ENCODE measurements around the gene TWIST2.

Gene TWIST2

DNA sequence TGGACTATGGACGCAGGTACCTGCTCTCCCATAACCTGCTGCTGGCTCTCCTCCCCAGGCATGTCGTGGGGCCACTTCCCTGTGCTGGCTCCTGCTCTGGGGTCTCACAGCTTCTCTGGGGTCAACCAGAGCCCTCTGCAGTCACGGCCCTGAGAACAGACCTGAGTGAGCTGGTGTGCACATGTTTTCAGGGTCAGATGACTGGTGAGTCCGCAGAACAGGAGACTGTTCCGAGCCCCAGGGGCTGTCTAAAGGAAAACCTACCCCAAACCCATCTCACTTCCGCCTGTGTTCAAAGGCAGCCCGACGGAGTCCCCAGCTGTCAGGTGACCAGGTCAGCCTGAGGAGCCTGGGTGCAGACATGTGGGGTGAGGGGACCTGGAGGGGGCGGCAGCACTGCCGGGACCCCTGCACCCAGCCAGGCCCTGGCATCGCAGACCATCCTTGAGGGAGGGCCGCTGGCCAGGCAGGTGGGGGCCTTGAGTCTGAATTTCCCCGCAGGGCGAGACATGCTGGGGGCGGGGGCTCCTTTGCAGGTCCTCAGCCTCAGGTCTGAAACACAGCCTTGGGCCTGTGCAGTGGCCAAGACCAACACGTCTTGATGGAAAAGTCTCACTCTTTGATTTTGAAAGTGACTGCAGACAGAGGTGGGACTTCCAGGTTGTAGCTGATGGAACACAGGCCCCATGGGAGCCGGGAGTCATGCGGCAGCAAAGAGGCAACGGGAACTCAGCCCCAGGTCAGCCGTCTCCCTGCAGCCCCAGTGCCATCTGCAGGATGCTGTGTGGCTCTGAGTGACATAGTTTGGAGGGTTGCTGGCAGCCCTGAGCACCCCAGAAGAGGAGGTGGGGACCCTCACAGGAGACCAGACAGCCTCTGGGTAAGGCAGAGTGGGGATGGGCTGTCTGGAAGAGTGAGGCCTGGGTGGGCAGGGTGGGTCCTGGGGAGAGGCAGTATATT is 65.3 kb downstream of the TWIST2 start:
- H3K36me3 ChIP-seq (replicated peaks; ENCODE audit: insufficient read depth, low read length) = no peaks in the 10 kb centered on the region
- H3K4me3 ChIP-seq (ENCODE audit: low read length) = no peak overlapping the region
- no peaks in the 10 kb centered on the region for H3K79me2 ChIP-seq (ENCODE audit: low read length)
- H3K9me3 ChIP-seq (replicated peaks; ENCODE audit: insufficient read depth, low read length) = no peaks in the 10 kb centered on the region
- no peaks in the 10 kb centered on the region for H3K9me2 ChIP-seq (replicated peaks; ENCODE audit: insufficient read depth, low read length)
- H3K27me3 ChIP-seq (replicated peaks; ENCODE audit: insufficient read depth, low read length) = peaks cover 30% of the 10 kb centered on the region
- no peak overlapping the region for H3K9ac ChIP-seq (ENCODE audit: low read length)
- no peaks in the 10 kb centered on the region for H4K20me1 ChIP-seq (ENCODE audit: insufficient read depth, low read length)
- H3K4me1 ChIP-seq (ENCODE audit: low read length) = no peaks in the 10 kb centered on the region
- DNase-seq = no peak
- H3K4me2 ChIP-seq (ENCODE audit: low read depth, low read length) = no peak overlapping the region
- TF ChIP-seq EZH2phosphoT487 (IDR thresholded peaks at IDR 0.05; ENCODE audit: low read length) = no peak
- TF ChIP-seq, protein P1, sequence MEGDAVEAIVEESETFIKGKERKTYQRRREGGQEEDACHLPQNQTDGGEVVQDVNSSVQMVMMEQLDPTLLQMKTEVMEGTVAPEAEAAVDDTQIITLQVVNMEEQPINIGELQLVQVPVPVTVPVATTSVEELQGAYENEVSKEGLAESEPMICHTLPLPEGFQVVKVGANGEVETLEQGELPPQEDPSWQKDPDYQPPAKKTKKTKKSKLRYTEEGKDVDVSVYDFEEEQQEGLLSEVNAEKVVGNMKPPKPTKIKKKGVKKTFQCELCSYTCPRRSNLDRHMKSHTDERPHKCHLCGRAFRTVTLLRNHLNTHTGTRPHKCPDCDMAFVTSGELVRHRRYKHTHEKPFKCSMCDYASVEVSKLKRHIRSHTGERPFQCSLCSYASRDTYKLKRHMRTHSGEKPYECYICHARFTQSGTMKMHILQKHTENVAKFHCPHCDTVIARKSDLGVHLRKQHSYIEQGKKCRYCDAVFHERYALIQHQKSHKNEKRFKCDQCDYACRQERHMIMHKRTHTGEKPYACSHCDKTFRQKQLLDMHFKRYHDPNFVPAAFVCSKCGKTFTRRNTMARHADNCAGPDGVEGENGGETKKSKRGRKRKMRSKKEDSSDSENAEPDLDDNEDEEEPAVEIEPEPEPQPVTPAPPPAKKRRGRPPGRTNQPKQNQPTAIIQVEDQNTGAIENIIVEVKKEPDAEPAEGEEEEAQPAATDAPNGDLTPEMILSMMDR (IDR thresholded peaks at IDR 0.05; ENCODE audit: low read length) = no peak
- TF ChIP-seq EZH2 (optimal IDR thresholded peaks at IDR 0.05; ENCODE audit: low read depth, low read length) = no peak
- no peak overlapping the region for H2AFZ ChIP-seq (ENCODE audit: low read length)
- no peak overlapping the region for H3K27ac ChIP-seq (ENCODE audit: low read length)
- H3F3A ChIP-seq (ENCODE audit: insufficient read depth, low read length) = no peaks in the 10 kb centered on the region

DNA sequence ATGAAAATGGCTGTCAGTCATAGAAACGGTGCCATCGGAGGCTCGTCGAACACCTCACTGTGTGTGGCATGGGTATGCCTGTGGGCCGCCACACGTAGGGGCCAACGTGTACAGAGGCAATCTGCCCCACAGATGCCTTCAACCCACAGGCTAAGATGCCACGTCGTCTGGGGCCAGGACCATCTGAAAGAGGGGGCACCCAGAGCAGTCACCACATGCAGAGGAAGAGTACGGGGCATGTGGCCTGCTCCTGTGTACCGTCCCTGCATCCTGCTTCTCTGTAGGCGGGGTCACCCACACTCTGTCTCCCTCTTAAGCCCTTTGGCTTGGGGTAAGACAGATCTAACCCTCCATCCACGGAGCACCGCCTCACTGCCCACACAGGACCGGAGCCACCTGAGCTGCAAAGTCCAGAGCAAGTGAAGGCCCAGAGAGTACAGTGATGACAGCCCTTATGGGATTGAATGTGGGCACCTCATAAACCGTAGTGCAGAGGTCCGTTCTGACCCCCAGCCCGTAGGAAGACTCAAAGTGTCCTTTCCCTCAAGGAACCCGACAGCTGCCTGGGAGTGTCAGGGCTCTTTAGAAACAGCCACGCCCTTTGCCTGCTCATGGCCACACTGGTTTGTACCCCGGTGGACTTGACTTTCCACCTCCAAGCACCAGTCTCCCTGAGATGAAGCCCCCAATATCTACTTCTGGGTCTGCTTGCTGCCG is 66.2 kb downstream of the TWIST2 start:
- Histone ChIP-seq H3K27me3 (replicated peaks; ENCODE audit: insufficient read depth, low read length) (peaks cover 32% of the 10 kb centered on the region), H3K9me3 (replicated peaks; ENCODE audit: insufficient read depth, low read length) (no peaks in the 10 kb centered on the region), H3F3A (ENCODE audit: insufficient read depth, low read length) (no peaks in the 10 kb centered on the region), H2AFZ (ENCODE audit: low read length) (no peak overlapping the region), H3K9ac (ENCODE audit: low read length) (no peak overlapping the region), H3K4me1 (ENCODE audit: low read length) (no peaks in the 10 kb centered on the region), H3K4me2 (ENCODE audit: low read depth, low read length) (no peak overlapping the region), H3K4me3 (ENCODE audit: low read length) (no peak overlapping the region), H3K36me3 (replicated peaks; ENCODE audit: insufficient read depth, low read length) (no peaks in the 10 kb centered on the region), H3K79me2 (ENCODE audit: low read length) (no peaks in the 10 kb centered on the region), H3K27ac (ENCODE audit: low read length) (no peak overlapping the region), H4K20me1 (ENCODE audit: insufficient read depth, low read length) (no peaks in the 10 kb centered on the region), H3K9me2 (replicated peaks; ENCODE audit: insufficient read depth, low read length) (no peaks in the 10 kb centered on the region)
- TF ChIP-seq EZH2phosphoT487 (IDR thresholded peaks at IDR 0.05; ENCODE audit: low read length) = no peak
- no peak for TF ChIP-seq EZH2 (optimal IDR thresholded peaks at IDR 0.05; ENCODE audit: low read depth, low read length)
- TF ChIP-seq, protein P1 (IDR thresholded peaks at IDR 0.05; ENCODE audit: low read length) = no peak
- no peak for DNase-seq

DNA sequence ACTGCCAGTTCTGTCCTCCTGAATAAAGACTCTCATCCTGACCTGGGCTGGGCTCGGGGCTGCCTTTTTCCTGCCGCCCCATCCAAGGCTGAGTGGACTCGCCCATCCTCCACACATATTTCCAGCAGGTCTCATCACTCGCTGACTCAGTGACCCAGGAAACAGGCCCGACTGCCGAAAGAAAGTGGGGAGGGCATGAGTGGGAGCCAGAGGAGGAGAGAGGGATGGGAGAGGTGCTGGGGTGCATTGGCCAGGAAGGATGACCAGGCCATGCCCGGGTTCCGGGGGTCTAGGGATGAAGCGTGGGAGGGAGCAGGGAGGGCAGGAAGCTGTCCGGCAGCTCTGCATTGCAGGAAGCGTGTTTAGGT is 66.7 kb downstream of the TWIST2 start:
- Histone ChIP-seq H3K4me1 (ENCODE audit: low read length) (no peaks in the 10 kb centered on the region), H3K9me2 (replicated peaks; ENCODE audit: insufficient read depth, low read length) (no peaks in the 10 kb centered on the region), H3K9me3 (replicated peaks; ENCODE audit: insufficient read depth, low read length) (no peaks in the 10 kb centered on the region), H3K9ac (ENCODE audit: low read length) (no peak overlapping the region), H3K27me3 (replicated peaks; ENCODE audit: insufficient read depth, low read length) (peaks cover 32% of the 10 kb centered on the region), H3K4me3 (ENCODE audit: low read length) (no peak overlapping the region), H3K36me3 (replicated peaks; ENCODE audit: insufficient read depth, low read length) (no peaks in the 10 kb centered on the region), H2AFZ (ENCODE audit: low read length) (no peak overlapping the region), H3K4me2 (ENCODE audit: low read depth, low read length) (no peak overlapping the region), H3F3A (ENCODE audit: insufficient read depth, low read length) (no peaks in the 10 kb centered on the region), H3K27ac (ENCODE audit: low read length) (no peak overlapping the region), H4K20me1 (ENCODE audit: insufficient read depth, low read length) (no peaks in the 10 kb centered on the region), H3K79me2 (ENCODE audit: low read length) (no peaks in the 10 kb centered on the region)
- DNase-seq = no peak
- TF ChIP-seq EZH2 (optimal IDR thresholded peaks at IDR 0.05; ENCODE audit: low read depth, low read length) (no peak), EZH2phosphoT487 (IDR thresholded peaks at IDR 0.05; ENCODE audit: low read length) (no peak)
- TF ChIP-seq, protein P1 (IDR thresholded peaks at IDR 0.05; ENCODE audit: low read length) = no peak
